Smooth muscle cell (in vitro differentiated cells): ENCODE data around the gene COX4I1. TPM values are rescaled to one million over a fixed set of nuclear protein-coding genes. Genes with fewer than 3 reads are reported as not detected.

Source experiments
- DNase-seq: peaks from one replicate; lab custom pipeline; 2025; ENCODE audit not compliant: unreplicated experiment; lab: John Stamatoyannopoulos, UW
- H2AFZ ChIP-seq: fragments of 200-600 bp; sonication (generic); 2 replicates; pipeline ENCODE4 v1.6.0; 2016; ENCODE audit warnings: antibody characterized with exemption, low read depth, mild to moderate bottlenecking
- H3F3A ChIP-seq: fragments of 200-600 bp; sonication (generic); 2 replicates; pipeline ENCODE4 v1.6.0; 2017; ENCODE audit warnings: antibody characterized with exemption, low read depth
- H3K27ac ChIP-seq: fragments of 200-600 bp; sonication (generic); 2 replicates; pipeline ENCODE4 v1.5.1; 2016; ENCODE audit warnings: low read depth, mild to moderate bottlenecking
- H3K27me3 ChIP-seq: fragments of 200-600 bp; sonication (generic); 2 replicates; pipeline ENCODE4 v1.6.1; 2016; ENCODE audit warnings: low read depth, mild to moderate bottlenecking
- H3K36me3 ChIP-seq: fragments of 200-600 bp; sonication (generic); 2 replicates; pipeline ENCODE4 v1.5.1; 2016; ENCODE audit warnings: low read depth
- H3K4me1 ChIP-seq: fragments of 200-600 bp; sonication (generic); 2 replicates; pipeline ENCODE4 v1.5.1; 2016; ENCODE audit warnings: low read depth
- H3K4me2 ChIP-seq: fragments of 200-600 bp; sonication (generic); 2 replicates; pipeline ENCODE4 v1.6.0; 2016; ENCODE audit warnings: mild to moderate bottlenecking
- H3K4me3 ChIP-seq: fragments of 200-600 bp; sonication (generic); 2 replicates; pipeline ENCODE4 v1.5.1; 2016; ENCODE audit warnings: mild to moderate bottlenecking
- H3K79me2 ChIP-seq: fragments of 200-600 bp; sonication (generic); 2 replicates; pipeline ENCODE4 v1.6.0; 2016; ENCODE audit warnings: low read depth, mild to moderate bottlenecking
- H3K9ac ChIP-seq: fragments of 200-600 bp; sonication (generic); 2 replicates; pipeline ENCODE4 v1.6.0; 2016; ENCODE audit warnings: low read depth
- H3K9me3 ChIP-seq: fragments of 200-600 bp; sonication (generic); replicated peaks from 2 replicates; pipeline ENCODE4 v1.5.1; 2016; ENCODE audit warnings: low read depth
- H4K20me1 ChIP-seq: fragments of 200-600 bp; sonication (generic); 2 replicates; pipeline ENCODE4 v1.6.0; 2016; ENCODE audit warnings: low read depth
- WGBS: methylation state at CpG from one replicate; pipeline ENCODE4 v1.1.7; 2016; ENCODE audit warnings: low lambda C conversion rate; 5-methylcytosine and 5-hydroxymethylcytosine counted together
- polyA plus RNA-seq: library from polyadenylated mRNA; unstranded; fragments of >200 nt; fragmentation: Nextera tagmentation; extraction: Ambion mirVana; gene quantifications from 2 replicates; pipeline ENCODE4 v1.2.1, GENCODE V29; 2016
- total RNA-seq: library from RNA; depleted of rRNA; stranded (reverse); fragments of >200 nt; gene quantifications from 2 replicates; pipeline ENCODE4 v1.2.3, GENCODE V29; 2014
- TF ChIP-seq, protein P1 (sequence below): fragments of 200-600 bp; sonication (generic); IDR thresholded peaks from 2 replicates; pipeline ENCODE4 v1.5.1; 2017; ENCODE audit warnings: borderline replicate concordance, mild to moderate bottlenecking, antibody characterized with exemption; ENCODE audit not compliant: insufficient read depth, poor library complexity, severe bottlenecking

The COX4I1 gene
- total and polyA plus RNA-seq, 2 experiments from 2014 or later = 342 to 612 TPM

DNA sequence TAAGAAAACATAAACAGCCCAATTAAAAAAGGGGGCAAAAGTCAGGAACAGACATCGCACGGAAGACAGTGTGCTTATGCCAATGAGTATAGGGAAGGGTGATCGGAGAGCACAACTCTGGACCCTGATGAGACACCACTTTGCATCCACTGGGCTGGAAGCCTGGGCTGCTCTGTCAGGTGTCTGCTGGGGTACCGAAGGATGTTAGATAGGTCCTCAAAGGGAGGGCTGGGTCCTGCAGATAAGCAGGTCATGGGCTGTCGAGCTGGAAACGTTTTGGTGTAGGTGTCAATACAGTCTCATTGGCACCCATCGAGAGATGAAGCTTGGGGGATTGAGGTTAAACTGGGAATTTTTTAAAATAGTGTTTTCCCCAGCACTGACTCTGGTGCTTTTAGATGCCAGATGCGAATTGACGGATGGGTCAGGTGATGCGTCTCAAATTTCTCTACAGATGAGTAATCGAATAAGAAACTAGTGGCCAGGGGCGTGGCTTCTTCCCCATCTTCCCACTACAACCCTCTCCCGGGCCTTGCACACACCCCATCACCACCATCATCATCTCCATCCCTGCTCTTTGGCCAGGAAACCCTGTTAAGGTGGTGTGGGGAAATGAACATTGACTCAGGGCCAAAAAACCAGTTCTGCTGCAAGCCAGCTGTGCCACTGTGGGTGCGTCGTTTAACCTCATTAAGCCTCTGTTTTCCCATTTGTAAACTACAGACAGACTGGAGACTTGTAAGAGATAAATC is 51.7 kb downstream of the COX4I1 start:
- Histone ChIP-seq H3K27ac (no peak overlapping the region), H4K20me1 (no peaks in the 10 kb centered on the region), H3K9me3 (no peaks in the 10 kb centered on the region), H3K27me3 (no peaks in the 10 kb centered on the region), H3K4me1 (no peaks in the 10 kb centered on the region), H3K4me3 (no peak overlapping the region), H3K4me2 (no peak overlapping the region), H2AFZ (no peak overlapping the region), H3K79me2 (no peaks in the 10 kb centered on the region), H3K36me3 (no peaks in the 10 kb centered on the region), H3K9ac (no peak overlapping the region), H3F3A (no peaks in the 10 kb centered on the region)
- DNase-seq = no peak
- TF ChIP-seq, protein P1, sequence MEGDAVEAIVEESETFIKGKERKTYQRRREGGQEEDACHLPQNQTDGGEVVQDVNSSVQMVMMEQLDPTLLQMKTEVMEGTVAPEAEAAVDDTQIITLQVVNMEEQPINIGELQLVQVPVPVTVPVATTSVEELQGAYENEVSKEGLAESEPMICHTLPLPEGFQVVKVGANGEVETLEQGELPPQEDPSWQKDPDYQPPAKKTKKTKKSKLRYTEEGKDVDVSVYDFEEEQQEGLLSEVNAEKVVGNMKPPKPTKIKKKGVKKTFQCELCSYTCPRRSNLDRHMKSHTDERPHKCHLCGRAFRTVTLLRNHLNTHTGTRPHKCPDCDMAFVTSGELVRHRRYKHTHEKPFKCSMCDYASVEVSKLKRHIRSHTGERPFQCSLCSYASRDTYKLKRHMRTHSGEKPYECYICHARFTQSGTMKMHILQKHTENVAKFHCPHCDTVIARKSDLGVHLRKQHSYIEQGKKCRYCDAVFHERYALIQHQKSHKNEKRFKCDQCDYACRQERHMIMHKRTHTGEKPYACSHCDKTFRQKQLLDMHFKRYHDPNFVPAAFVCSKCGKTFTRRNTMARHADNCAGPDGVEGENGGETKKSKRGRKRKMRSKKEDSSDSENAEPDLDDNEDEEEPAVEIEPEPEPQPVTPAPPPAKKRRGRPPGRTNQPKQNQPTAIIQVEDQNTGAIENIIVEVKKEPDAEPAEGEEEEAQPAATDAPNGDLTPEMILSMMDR = no peak
- 78% methylated on average over 15 of the region's 15 CpGs for WGBS

DNA sequence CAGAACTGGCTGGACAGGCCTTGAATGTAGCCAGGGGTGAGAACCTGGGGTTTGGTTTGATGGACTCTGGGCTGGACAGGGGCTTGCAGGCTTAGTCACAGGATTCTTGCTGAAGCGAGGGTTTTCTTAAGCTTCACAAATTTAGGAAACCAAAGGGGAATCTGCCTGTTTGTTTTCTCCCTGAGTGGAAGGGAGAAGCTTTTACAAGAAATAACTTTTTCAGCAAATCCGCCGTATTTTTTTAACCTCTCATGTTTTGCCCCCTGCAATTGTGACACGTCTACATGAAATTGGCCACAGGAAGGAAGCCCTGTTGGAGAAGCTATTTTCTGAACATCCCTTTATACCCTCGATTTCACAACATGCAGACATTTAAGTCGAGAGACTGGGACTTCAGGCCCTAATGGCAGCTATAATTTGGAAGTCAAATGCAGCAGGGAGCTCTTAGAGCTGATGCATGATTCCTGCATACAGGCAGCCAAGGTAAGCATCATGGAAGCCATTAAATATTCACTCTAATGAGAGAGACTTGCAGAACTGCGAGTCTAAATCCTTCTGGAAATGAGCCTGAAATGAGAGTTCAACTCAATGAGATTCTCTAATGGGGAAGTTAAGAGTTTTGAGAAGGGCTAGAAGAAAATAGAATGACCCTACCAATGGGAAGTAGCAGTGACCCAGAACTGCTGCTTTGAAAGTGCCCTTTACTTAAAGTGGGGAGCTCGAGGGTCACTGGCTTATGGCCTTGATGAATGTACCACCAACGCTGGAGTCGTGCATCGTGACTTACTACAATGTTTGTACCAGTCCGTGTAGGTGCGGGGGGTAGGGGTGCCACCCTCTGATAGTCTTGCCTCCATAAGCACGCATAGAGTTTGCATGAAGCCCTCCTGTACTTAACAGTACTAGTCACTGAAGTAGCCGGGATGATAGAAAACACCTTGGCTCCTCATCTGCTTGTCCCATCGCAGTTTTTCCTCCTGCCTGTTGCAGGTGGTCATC is 54.4 kb downstream of the COX4I1 start:
- H3K36me3 ChIP-seq = no peaks in the 10 kb centered on the region

DNA sequence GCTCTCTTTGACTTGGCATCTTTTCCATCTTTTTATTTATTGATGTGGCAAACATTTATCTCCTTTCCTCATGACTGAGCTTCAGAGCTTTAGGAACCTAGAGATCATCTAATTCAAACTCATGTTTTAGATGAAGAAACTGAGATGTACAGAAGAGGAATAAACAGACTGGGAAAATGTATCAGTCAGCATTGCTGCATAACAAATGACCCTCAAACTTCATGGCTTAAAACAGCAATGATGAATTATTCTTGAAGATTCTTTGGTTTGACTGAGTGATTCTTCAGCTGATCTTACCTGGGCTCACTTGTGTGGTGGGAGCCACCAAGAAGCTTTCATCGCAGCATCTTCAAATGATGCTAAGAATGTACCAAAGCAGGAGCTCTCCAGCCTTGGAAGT is 55.4 kb downstream of the COX4I1 start:
- H3K9ac ChIP-seq = no peak overlapping the region
- no peaks in the 10 kb centered on the region for H3K79me2 ChIP-seq
- no peaks in the 10 kb centered on the region for H3K36me3 ChIP-seq
- no peak overlapping the region for H3K4me3 ChIP-seq
- no peak overlapping the region for H3K4me2 ChIP-seq
- TF ChIP-seq, protein P1 = no peak
- no peak for DNase-seq
- H3F3A ChIP-seq = no peaks in the 10 kb centered on the region
- WGBS = 91% methylated on average over 1 of the region's 1 CpG
- H3K27ac ChIP-seq = no peak overlapping the region
- no peaks in the 10 kb centered on the region for H3K4me1 ChIP-seq
- no peak overlapping the region for H2AFZ ChIP-seq
- no peaks in the 10 kb centered on the region for H4K20me1 ChIP-seq
- H3K9me3 ChIP-seq = no peaks in the 10 kb centered on the region
- H3K27me3 ChIP-seq = peaks cover 10% of the 10 kb centered on the region

More for the DNA sequence above, 54.4 kb downstream of the COX4I1 start:
- no peaks in the 10 kb centered on the region for H3K79me2 ChIP-seq
- H3K27ac ChIP-seq = no peak overlapping the region
- H3F3A ChIP-seq = no peaks in the 10 kb centered on the region
- 84% methylated on average over 16 of the region's 16 CpGs for WGBS
- TF ChIP-seq, protein P1 = no peak
- no peaks in the 10 kb centered on the region for H3K9me3 ChIP-seq
- no peak overlapping the region for H2AFZ ChIP-seq
- H3K4me3 ChIP-seq = no peak overlapping the region
- DNase-seq = no peak
- no peaks in the 10 kb centered on the region for H3K4me1 ChIP-seq
- no peaks in the 10 kb centered on the region for H4K20me1 ChIP-seq
- H3K9ac ChIP-seq = no peak overlapping the region
- H3K27me3 ChIP-seq = peaks cover 10% of the 10 kb centered on the region
- H3K4me2 ChIP-seq = no peak overlapping the region
